ENCODE results near the gene LRSAM1. TPM values are rescaled to one million over a fixed set of nuclear protein-coding genes. Genes with fewer than 3 reads are reported as not detected.

The LRSAM1 gene
- total RNA-seq, 2 experiments from 2014 or later: 20.8 to 32.2 TPM

- intact Hi-C loops (cut with micrococcal nuclease; ENCODE audit: unreplicated experiment): no loop called here
- DNase-seq (ENCODE audit: low spot score): no peak
- POLR2A ChIA-PET: no interaction called here
- H3K4me3 ChIP-seq (ENCODE audit: low read depth, low read length, poor library complexity, severe bottlenecking): no peak overlapping the region
- no peak overlapping the region for H3K27ac ChIP-seq (ENCODE audit: low read depth, low read length, poor library complexity, severe bottlenecking)
- no peaks in the 10 kb centered on the region for H3K9me2 ChIP-seq (ENCODE audit: insufficient read depth, low read length)
- no peaks in the 10 kb centered on the region for H3K79me2 ChIP-seq (ENCODE audit: insufficient read depth, low read depth, low read length)
- H4K20me1 ChIP-seq (ENCODE audit: insufficient read depth, low read length): no peaks in the 10 kb centered on the region
- peaks cover 23% of the 10 kb centered on the region for H3K36me3 ChIP-seq (ENCODE audit: insufficient read depth, low read length)
- BruUV-seq (replicated peaks): no TSS peak
- CTCF ChIA-PET (ENCODE audit: unreplicated experiment): no interaction called here
- H3K9me3 ChIP-seq (ENCODE audit: low read length): no peaks in the 10 kb centered on the region
- no peaks in the 10 kb centered on the region for H3K4me1 ChIP-seq (ENCODE audit: insufficient read depth, low read length, poor library complexity, severe bottlenecking)
- H2AFZ ChIP-seq (ENCODE audit: low read length): no peak overlapping the region
- H3K4me2 ChIP-seq (ENCODE audit: low read length): no peak overlapping the region
- no peak for TF ChIP-seq EZH2phosphoT487 (IDR thresholded peaks at IDR 0.05; ENCODE audit: borderline replicate concordance, low read depth, low read length)
- TF ChIP-seq, protein P1, sequence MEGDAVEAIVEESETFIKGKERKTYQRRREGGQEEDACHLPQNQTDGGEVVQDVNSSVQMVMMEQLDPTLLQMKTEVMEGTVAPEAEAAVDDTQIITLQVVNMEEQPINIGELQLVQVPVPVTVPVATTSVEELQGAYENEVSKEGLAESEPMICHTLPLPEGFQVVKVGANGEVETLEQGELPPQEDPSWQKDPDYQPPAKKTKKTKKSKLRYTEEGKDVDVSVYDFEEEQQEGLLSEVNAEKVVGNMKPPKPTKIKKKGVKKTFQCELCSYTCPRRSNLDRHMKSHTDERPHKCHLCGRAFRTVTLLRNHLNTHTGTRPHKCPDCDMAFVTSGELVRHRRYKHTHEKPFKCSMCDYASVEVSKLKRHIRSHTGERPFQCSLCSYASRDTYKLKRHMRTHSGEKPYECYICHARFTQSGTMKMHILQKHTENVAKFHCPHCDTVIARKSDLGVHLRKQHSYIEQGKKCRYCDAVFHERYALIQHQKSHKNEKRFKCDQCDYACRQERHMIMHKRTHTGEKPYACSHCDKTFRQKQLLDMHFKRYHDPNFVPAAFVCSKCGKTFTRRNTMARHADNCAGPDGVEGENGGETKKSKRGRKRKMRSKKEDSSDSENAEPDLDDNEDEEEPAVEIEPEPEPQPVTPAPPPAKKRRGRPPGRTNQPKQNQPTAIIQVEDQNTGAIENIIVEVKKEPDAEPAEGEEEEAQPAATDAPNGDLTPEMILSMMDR (conservative IDR thresholded peaks at IDR 0.05; ENCODE audit: low read length): no peak
Observed at GRCh38 chr9:127489471-127490115, 38.3 kb downstream of the LRSAM1 start.

- CTCF ChIA-PET (ENCODE audit: unreplicated experiment): no interaction called here
- Histone ChIP-seq H3K9me2 (ENCODE audit: insufficient read depth, low read length) (no peaks in the 10 kb centered on the region), H3K79me2 (ENCODE audit: insufficient read depth, low read depth, low read length) (no peaks in the 10 kb centered on the region), H4K20me1 (ENCODE audit: insufficient read depth, low read length) (no peaks in the 10 kb centered on the region), H3K36me3 (ENCODE audit: insufficient read depth, low read length) (peaks cover 25% of the 10 kb centered on the region), H3K4me2 (ENCODE audit: low read length) (no peak overlapping the region), H2AFZ (ENCODE audit: low read length) (no peak overlapping the region), H3K27ac (ENCODE audit: low read depth, low read length, poor library complexity, severe bottlenecking) (no peak overlapping the region), H3K9me3 (ENCODE audit: low read length) (no peaks in the 10 kb centered on the region), H3K4me3 (ENCODE audit: low read depth, low read length, poor library complexity, severe bottlenecking) (no peak overlapping the region), H3K4me1 (ENCODE audit: insufficient read depth, low read length, poor library complexity, severe bottlenecking) (no peaks in the 10 kb centered on the region)
- intact Hi-C loops (cut with micrococcal nuclease; ENCODE audit: unreplicated experiment): no loop called here
- POLR2A ChIA-PET: no interaction called here
- TF ChIP-seq, protein P1 (conservative IDR thresholded peaks at IDR 0.05; ENCODE audit: low read length): no peak
- no peak for TF ChIP-seq EZH2phosphoT487 (IDR thresholded peaks at IDR 0.05; ENCODE audit: borderline replicate concordance, low read depth, low read length)
- no peak for DNase-seq (ENCODE audit: low spot score)
- no TSS peak for BruUV-seq (replicated peaks)
Observed at GRCh38 chr9:127490535-127491230, 39.4 kb downstream of the LRSAM1 start.

DNA sequence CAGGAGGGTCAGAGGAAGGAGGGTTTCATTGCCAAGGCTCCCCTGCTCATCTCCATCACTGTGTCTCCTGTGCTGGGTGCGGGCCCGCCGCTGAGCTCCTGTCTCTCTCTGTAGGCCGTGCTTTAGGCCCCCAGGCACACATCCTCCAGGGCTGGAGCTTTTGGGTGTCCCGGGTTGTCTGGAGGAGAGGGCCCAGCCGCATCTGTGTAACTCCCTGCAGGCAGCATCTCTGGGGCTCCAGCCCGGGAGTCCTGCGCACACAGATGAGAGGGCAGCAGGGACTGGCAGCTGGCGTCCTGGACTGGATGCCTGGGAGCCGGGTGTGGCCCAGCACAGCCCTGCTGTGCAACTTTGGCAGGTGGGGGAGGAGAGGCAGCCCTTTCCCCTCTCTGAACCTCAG lies 40.2 kb downstream of the LRSAM1 start:
- H3K9me3 ChIP-seq (ENCODE audit: low read length): no peaks in the 10 kb centered on the region

More for the DNA sequence above, 40.2 kb downstream of the LRSAM1 start:
- no peaks in the 10 kb centered on the region for H3K4me1 ChIP-seq (ENCODE audit: insufficient read depth, low read length, poor library complexity, severe bottlenecking)
- TF ChIP-seq EZH2phosphoT487 (IDR thresholded peaks at IDR 0.05; ENCODE audit: borderline replicate concordance, low read depth, low read length): no peak
- TF ChIP-seq, protein P1 (conservative IDR thresholded peaks at IDR 0.05; ENCODE audit: low read length): no peak
- no TSS peak for BruUV-seq (replicated peaks)
- no peak overlapping the region for H3K27ac ChIP-seq (ENCODE audit: low read depth, low read length, poor library complexity, severe bottlenecking)
- H2AFZ ChIP-seq (ENCODE audit: low read length): no peak overlapping the region
- CTCF ChIA-PET (ENCODE audit: unreplicated experiment): no interaction called here
- H3K4me3 ChIP-seq (ENCODE audit: low read depth, low read length, poor library complexity, severe bottlenecking): no peak overlapping the region
- no peaks in the 10 kb centered on the region for H4K20me1 ChIP-seq (ENCODE audit: insufficient read depth, low read length)
- H3K79me2 ChIP-seq (ENCODE audit: insufficient read depth, low read depth, low read length): no peaks in the 10 kb centered on the region
- H3K4me2 ChIP-seq (ENCODE audit: low read length): no peak overlapping the region
- intact Hi-C loops (cut with micrococcal nuclease; ENCODE audit: unreplicated experiment): no loop called here
- no peak for DNase-seq (ENCODE audit: low spot score)
- H3K9me2 ChIP-seq (ENCODE audit: insufficient read depth, low read length): no peaks in the 10 kb centered on the region
- POLR2A ChIA-PET: no interaction called here
- H3K36me3 ChIP-seq (ENCODE audit: insufficient read depth, low read length): peaks cover 23% of the 10 kb centered on the region
